ENCODE results near the gene KCND3.

DNA sequence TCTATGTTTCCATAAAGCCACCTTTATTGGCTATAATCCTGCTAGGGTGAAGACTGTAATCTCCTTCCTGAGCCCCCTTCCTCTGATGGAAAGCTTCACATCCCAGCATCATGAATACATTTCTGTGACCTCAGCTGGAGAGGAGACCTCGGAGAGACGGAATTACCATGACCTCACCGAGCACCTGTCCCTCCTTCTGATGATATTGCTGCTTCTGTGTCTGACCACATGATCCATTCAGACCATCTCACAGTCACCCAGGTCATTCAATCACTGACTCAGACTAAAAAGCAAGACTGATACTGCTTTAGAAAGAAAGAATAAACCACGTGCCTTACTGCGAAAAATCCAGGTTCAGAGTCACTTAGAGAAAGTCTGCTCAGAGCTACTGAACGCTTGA lies 8.8 kb downstream of the KCND3 start:
- TF ChIP-seq POLR2A (IDR thresholded peaks at IDR 0.05), result no peak
- TF ChIP-seq, protein P1, sequence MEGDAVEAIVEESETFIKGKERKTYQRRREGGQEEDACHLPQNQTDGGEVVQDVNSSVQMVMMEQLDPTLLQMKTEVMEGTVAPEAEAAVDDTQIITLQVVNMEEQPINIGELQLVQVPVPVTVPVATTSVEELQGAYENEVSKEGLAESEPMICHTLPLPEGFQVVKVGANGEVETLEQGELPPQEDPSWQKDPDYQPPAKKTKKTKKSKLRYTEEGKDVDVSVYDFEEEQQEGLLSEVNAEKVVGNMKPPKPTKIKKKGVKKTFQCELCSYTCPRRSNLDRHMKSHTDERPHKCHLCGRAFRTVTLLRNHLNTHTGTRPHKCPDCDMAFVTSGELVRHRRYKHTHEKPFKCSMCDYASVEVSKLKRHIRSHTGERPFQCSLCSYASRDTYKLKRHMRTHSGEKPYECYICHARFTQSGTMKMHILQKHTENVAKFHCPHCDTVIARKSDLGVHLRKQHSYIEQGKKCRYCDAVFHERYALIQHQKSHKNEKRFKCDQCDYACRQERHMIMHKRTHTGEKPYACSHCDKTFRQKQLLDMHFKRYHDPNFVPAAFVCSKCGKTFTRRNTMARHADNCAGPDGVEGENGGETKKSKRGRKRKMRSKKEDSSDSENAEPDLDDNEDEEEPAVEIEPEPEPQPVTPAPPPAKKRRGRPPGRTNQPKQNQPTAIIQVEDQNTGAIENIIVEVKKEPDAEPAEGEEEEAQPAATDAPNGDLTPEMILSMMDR (IDR thresholded peaks at IDR 0.05), result no peak
- TF ChIP-seq POLR2AphosphoS5 (IDR thresholded peaks at IDR 0.05; ENCODE audit: insufficient read depth in 1 of 2, low read depth in 1 of 2), result no peak
